H1 (cell line): ENCODE data around the gene GMCL2.

ENCODE experiments used
- BACH1 ChIP-seq: IDR thresholded peaks from 2 replicates; pipeline ENCODE4 v1.6.1; 2012; ENCODE audit warnings: low read length, improper control_type of control experiment
- BRCA1 ChIP-seq: IDR thresholded peaks from 2 replicates; pipeline ENCODE4 v1.6.1; 2012; ENCODE audit warnings: low read depth, low read length, improper control_type of control experiment
- CEBPB ChIP-seq: IDR thresholded peaks from 2 replicates; pipeline ENCODE4 v1.6.1; 2012; ENCODE audit warnings: low read depth, low read length
- CHD1 ChIP-seq: IDR thresholded peaks from 2 replicates; pipeline ENCODE4 v1.6.1; 2012; ENCODE audit warnings: low read depth, low read length, improper control_type of control experiment
- CTCF ChIP-seq, 3 experiments: IDR thresholded peaks; 1 replicate in 2 of 3; 2 replicates in 1 of 3; pipeline versions ENCODE4 v1.5.1 to v1.6.1; 2011; ENCODE audit warnings: low read length in 3 of 3, mild to moderate bottlenecking in 3 of 3, inconsistent platforms in 2 of 3, low read depth in 1 of 3, moderate library complexity in 1 of 3; ENCODE audit not compliant: insufficient read depth in 1 of 3; ENCODE audit errors: control extremely low read depth in 1 of 3
- EP300 ChIP-seq, 2 experiments: IDR thresholded peaks; 1 replicate in 1 of 2; 2 replicates in 1 of 2; pipeline ENCODE4 v1.6.1; 2011 to 2012; ENCODE audit warnings: low read depth in 2 of 2, low read length in 2 of 2, mild to moderate bottlenecking in 2 of 2, borderline replicate concordance in 1 of 2, inconsistent platforms in 1 of 2, moderate library complexity in 1 of 2
- GABPA ChIP-seq: IDR thresholded peaks from 2 replicates; pipeline ENCODE4 v1.6.1; 2011; ENCODE audit warnings: mild to moderate bottlenecking, low read length, moderate library complexity, borderline replicate concordance; ENCODE audit not compliant: insufficient read depth
- GTF2F1 ChIP-seq: IDR thresholded peaks from 2 replicates; pipeline ENCODE4 v1.6.1; 2012; ENCODE audit warnings: low read depth, low read length, improper control_type of control experiment, borderline replicate concordance
- KDM1A ChIP-seq: fragments of 200-600, 300-600 bp; sonication (generic); IDR thresholded peaks from 2 replicates; pipeline ENCODE4 v1.7.1; 2016; ENCODE audit warnings: mild to moderate bottlenecking, low read length, borderline replicate concordance
- MAFK ChIP-seq: IDR thresholded peaks from 2 replicates; pipeline ENCODE4 v1.6.1; 2012; ENCODE audit warnings: low read depth, mild to moderate bottlenecking, improper control_type of control experiment, low read length
- POLR2AphosphoS5 ChIP-seq: IDR thresholded peaks from 2 replicates; pipeline ENCODE4 v1.6.1; 2011; ENCODE audit warnings: low read depth, low read length
- RFX5 ChIP-seq: IDR thresholded peaks from 2 replicates; pipeline ENCODE4 v1.6.1; 2011; ENCODE audit warnings: low read depth, low read length, improper control_type of control experiment, borderline replicate concordance
- RXRA ChIP-seq: IDR thresholded peaks from 2 replicates; pipeline ENCODE4 v1.6.1; 2011; ENCODE audit warnings: low read depth, mild to moderate bottlenecking, low read length, moderate library complexity; ENCODE audit not compliant: insufficient read depth
- TAF1 ChIP-seq: IDR thresholded peaks from 2 replicates; pipeline ENCODE4 v1.6.1; 2011; ENCODE audit warnings: mild to moderate bottlenecking, low read depth, low read length

GRCh38 chr5:178223828-178224335, 36.7 kb upstream of the GMCL2 start:
- TF ChIP-seq CTCF (IDR thresholded peaks at IDR 0.05; ENCODE audit: control extremely low read depth in 1 of 3, insufficient read depth in 1 of 3, low read depth in 1 of 3, low read length in 3 of 3) (no peak), POLR2AphosphoS5 (peak; percentile 38; the same call in 1 of the 2 replicates), GABPA (no peak), BACH1 (no peak), GTF2F1 (no peak), KDM1A (no peak), RFX5 (no peak), CHD1 (no peak), CEBPB (no peak), MAFK (no peak), RXRA (no peak), EP300 (IDR thresholded peaks at IDR 0.05; ENCODE audit: borderline replicate concordance in 1 of 2, low read depth in 2 of 2, low read length in 2 of 2) (no peak), TAF1 (peak; percentile 15; the same call in 1 of the 2 replicates), BRCA1 (no peak)
